Measurements from ENCODE around the gene PARK7.

PARK7 gene

DNA sequence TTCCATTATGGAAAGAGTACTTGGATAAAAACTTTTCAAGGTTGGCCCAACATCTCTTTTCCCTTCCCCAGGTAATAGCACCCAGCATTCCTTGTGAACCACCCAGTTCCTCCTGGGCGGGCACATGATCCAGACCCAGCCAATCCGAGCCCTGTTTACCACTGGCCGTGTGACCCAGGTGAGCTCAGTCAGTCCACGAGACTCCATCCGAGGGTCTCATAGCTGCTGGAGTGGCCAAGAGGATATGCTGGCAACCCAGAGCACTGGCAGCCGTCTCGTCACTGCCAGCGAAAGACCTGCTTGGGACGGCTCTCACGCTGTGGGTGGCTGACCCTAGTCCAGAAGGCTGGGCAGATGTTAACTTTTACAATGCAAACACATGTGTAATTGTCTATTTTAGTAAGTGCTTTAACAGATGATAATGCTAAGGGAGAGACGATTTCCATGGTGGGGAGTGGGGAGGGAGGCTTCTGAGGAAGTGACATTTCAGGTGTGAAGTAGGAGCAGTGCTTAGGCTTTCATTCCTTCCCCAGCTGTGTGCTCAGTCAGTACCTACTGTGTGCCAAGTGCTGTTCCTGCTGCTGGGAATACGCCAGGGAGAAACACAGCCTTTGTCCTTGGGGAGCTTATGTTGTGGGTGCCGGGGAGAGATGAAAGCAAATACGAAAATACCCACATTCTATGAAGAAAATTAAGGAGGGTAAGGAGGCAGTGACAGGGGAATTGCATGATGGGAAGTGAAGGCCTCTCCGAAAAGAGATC is 24.5 kb downstream of the PARK7 start:
- no peak for DNase-seq

DNA sequence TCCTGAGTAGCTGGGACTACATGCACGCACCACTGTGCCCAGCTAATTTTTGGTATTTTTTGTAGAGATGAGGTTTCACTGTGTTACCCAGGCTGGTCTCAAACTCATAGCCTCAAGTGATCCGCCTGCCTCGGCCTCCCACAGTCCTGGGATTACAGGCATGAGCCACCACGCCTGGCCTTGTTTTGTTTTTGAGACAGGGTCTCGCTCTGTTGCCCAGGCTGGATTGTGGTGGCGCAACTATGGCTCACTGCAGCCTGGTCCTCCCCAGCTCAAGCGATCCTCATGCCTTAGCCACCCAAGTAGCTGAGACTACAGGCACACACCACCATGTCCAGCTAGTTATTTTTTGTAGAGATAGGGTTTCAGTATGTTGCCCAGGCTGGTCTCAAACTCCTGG is 26.0 kb downstream of the PARK7 start:
- no peak for DNase-seq

DNA sequence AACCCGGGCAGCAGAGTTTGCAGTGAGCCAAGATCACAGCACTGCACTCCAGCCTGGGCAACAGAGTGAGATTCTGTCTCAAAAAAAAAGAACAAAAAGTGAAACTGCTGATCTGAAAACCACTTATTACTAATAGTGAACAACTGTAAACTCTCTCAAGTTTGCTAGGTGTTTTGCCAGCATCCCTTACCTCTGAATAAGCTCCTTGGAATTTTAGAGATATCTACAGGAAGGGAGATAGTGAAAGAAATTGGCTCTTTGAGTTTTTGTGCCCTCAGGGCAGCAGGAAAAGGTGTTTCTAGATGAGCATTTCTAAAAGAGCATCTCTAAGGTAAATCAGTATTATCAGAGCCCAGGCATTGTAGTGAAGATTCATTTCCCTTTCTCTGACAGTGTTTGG is 27.1 kb downstream of the PARK7 start:
- no peak for DNase-seq

DNA sequence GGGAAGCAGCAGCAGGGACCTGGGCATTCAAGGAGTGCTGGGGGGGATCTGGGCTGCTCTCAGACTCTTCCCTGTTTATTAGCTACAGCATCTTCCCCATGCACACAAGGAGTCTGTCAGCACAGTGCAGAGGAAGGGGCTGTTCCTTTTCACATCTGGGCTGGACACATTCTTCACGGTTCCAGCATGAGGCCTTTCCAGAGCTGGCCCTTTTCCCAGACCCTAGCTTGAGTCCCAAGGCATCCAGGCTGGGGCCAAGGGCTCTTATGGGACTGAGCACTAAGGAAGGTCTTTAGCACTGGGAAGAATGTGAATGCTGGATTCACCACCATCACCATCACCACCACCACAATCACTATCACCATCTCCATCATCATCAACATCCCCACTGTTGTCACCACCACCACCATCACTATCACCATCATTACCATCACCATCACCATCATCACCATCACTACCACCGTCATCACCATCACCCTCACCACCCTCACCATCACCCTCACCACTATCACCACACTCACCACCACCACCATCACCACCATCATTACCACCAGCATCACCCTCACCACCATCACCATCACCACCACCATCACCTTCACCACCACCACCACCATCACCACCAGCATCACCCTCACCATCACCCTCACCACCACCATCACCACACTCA is 28.4 kb downstream of the PARK7 start:
- no peak for DNase-seq

DNA sequence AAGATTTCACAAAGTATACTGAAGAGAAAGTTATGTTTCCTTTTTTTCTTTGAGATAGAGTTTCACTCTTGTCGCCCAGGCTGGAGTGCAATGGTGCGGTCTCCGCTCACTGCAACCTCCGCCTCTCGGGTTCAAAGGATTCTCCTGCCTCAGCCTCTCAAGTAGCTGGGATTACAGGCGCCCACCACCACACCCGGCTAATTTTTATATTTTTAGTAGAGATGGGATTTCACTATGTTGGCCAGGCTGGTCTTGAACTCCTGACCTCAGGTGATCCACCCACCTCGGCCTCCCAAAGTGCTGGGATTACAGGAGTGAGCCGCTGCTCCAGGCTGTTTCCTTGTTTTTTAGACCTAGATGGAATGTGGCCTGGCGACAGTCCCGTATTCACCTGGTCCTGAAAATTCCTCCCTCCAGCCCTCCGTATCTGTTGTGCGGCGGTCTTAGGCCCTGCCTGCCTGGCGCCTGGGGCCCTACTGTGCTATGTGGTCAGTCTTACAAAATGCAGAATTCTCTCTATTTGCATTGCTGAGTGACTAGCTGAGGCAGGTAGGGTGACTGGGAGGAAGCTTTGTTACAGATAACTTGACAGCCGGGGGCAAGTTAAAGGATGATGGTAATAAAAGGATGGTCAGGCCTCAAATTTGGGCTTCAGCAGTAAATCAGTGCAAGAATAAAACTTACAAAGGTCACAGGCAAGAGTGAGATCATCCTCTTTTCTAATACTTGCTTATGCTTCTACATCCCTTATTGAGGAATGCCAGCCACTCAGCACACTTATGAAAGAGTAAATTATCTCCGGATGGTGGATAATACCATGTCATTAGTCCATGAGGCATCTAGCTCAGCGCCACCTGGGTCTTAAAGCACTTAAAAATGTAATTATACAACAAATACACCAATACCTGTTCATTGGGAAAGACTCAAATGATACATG is 30.3 kb downstream of the PARK7 start:
- DNase-seq: no peak

DNA sequence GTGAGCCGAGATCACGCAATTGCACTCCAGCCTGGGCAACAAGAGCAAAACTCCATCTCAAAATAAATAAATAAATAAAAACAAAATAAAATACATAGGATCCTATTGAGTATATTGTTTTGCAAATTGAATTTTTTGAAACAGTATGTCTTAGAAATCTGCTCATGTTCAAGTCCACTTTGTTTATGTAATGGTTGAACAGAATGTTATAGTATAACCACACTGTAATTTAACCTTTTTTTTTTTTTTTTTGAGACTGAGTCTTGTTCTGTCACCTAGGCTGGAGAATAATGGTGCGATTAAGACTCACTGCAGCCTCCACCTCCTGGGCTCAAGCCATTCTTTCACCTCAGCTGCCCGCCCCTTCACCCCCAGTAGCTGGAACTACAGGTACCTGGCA is 31.4 kb downstream of the PARK7 start:
- no peak for DNase-seq

DNA sequence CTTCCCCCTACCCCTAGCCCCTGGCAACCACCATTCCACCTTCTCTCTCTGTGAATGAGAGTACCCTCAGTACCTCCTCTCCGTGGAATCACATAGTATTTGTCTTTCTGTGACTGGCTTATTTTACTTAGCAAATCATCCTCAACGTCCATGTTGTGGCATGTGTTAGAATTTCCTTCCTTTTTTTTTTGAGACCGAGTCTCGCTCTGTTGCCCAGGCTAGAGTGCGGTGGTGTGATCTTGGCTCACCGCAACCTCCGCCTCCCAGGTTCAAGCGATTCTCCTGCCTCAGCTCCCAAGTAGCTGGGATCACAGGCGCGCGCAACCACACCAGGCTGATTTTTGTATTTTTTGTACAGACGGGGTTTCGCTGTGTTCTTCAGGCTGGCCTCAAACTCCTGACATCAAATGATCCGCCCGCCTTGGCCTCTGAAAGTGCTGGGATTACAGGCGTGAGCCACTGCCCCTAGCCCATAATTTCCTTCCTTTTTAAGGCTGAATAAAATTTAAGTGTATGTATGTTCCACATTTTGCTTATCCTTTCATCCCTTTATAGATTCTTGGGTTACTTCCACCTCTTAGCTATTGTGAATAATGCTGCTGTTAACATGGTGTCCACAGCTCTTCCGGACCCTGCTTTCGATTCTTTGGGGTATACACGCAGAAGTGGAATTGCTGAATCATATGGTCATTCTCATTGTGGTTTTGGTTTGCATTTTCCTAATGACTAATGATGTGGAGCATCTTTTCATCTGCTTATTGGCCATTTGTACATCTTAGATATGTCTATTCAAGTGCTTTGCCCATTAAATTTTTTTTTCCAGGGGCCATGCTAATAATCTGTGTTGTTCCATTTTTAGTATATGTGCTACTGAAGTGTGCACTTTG is 32.3 kb downstream of the PARK7 start:
- no peak for DNase-seq

DNA sequence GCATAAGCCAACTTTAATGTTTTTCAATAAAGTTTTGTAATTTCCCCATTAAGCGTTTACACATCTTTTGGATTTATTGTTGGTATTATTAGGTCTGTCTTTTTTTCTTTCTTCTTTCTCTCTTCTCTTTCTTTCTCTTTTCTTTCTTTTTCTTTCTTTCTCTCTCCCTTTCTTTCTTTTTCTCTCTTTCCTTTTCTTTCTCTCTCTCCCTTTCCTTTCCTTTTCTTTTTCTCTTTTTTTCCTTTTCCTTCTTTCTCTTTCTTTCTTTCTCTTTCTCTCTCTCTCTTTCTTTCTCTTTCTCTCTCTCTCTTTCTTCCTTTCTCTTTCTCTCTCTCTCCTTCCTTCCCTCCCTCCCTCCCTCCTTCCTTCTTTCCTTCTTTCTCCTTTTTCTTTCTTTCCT is 33.3 kb downstream of the PARK7 start:
- no peak for DNase-seq

DNA sequence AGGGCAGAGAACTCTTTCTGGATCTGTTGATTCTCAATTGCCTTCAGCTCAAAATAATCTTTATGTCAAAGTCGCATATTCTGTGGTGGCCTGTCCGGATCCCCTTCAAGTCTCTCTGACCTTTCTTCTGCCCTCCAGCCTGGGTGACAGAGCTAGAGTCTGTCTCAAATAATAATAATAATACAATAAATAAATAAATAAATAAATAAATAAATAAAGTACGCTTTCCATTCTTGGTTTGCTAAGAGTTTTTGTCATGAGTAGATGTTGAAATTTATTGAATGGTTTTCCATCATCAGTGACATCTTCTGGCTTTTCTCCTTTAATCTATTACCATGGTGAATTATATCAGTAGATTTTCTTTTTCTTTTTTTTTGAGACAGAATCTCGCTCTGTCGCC is 33.9 kb downstream of the PARK7 start:
- DNase-seq: no peak

DNA sequence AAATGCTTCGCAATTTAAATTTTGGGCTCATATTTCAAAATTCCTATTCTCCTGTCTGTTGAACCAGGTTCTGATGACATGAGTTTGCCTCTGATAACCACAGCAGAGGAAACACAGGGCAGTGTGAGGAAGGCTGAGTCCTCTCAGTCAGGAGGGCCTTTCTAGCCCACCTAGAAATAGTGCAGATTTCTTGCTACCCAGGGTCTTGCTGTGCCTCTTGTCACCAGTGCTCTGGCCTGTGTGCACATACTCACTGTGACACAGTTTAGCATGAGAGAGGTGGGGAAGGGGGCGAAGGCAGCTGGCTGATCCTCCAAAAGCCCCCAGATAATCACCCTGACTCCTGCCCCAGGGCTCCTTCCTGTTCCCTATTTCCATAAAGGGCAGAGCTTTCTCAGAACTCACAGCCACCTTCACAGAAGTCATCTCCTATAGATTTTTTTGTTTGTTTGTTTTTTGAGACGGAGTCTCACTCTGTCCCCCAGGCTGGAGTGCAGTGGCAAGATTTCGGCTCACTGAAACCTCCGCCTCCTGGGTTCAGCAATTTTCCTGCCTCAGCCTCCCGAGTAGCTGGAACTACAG is 40.9 kb downstream of the PARK7 start:
- DNase-seq: no peak

DNA sequence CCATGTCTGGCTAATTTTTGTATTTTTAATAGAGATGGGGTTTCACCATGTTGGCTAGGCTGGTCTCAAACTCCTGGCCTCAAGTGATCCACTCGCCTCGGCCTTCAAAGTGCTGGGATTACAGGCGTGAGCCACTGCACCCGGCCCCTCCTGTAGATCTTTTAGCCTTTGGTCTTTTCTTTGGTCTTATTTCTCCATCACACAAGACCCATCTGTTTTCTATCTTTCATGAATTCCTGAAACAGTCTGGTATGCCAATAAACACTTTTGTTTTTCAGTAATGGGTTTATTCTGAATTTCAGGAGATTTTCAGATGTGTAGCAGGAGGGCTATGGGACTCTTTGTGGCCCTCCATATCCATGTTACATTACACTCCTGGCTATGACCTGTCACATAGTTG is 41.4 kb downstream of the PARK7 start:
- no peak for DNase-seq

DNA sequence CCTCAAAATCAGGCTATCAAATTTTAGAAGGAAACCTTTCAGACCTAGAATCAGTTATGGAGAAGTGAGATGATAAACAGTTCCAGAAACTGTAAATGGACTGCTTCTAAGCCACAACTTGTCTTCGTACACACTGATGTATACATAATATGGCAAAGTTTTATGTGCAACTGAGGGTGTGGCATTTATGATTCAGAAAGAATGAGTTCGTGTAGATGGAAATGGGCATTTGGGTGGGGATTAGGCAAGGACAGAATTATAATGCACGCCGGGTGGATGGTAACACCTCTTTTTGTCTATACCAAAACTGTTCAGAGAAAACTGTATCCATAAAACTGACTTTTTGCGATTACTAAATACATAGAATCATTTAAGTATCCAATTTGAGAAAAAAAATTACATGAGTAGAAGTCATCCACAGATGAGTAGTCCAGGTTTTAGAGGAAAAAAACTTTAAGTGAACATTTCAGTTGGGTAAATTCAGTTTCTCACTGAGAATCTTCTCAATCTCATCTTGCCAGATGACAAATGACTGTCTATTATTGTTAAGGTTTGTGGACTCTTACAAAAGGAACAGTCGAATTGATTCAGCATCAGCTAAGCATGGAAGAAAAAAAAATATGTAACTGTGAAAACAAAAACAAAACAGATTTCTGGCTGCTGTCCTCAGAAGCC is 42.1 kb downstream of the PARK7 start:
- DNase-seq: no peak

DNA sequence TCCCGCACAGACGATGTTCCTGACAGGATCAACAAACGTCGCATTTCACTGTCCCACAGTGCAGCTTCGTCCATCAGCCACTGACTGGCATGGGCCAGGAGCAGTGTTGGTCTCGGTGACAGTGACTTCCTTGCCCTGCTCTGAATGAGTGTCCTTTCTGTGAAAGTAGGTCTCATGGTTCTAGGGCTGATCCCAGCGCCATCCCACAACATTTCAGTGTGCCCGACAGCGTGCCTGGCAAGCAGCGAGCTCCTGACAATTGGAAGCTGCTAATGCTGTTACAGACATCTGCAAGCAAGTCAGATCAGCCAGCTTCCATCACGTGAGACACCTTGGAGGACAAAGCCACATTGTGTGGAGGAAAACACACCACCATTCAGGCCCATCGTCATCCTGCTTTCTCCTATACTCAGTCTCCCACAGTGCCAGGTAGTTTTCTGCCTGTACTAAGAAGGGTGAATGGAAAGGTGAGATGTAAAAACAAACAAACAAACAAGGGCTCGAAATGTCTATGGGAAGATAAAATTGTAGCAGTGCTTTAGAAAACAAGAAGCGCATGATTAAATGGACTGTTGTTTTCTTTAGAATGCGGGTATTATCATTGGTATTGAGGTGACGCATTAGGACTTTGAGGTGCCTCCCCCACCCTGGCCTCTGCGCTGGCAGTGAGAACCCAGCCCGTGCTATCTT is 42.7 kb downstream of the PARK7 start:
- DNase-seq: no peak

DNA sequence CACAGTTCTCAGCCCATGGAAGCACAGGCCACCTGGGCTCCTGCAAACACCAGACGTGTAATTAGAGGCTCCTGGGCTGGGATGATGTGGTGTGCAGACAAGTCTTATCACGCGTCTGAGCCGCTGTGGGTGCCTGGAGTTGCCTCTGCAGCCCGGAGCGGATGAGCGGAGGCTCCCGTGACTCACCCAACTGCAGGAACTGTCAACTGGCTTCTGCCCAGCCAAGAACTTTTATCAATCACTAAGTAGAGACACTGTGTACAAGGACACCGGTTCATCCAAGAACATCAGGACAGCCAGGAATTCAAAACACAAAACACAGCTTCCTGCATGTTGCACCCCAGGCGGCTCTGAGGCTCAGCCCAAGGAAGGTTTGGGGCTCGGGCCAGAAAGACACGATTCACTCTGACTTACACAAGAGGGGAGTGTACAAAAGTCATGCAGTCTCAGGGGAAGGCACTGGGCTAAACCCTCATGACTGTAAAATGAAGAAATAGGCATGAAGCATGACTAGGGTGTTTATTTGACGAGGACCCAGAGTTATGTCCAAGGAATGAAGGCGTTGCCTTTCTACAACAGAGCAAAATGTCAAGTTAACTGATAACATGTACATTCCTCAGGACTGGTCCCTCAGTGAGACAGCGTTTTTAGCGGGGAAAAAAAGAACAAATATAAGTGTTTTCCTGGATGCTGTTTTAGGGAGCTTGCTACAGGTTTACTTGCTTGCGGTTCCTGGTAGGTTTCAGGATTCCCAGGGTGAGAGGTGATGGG is 43.5 kb downstream of the PARK7 start:
- DNase-seq: no peak

DNA sequence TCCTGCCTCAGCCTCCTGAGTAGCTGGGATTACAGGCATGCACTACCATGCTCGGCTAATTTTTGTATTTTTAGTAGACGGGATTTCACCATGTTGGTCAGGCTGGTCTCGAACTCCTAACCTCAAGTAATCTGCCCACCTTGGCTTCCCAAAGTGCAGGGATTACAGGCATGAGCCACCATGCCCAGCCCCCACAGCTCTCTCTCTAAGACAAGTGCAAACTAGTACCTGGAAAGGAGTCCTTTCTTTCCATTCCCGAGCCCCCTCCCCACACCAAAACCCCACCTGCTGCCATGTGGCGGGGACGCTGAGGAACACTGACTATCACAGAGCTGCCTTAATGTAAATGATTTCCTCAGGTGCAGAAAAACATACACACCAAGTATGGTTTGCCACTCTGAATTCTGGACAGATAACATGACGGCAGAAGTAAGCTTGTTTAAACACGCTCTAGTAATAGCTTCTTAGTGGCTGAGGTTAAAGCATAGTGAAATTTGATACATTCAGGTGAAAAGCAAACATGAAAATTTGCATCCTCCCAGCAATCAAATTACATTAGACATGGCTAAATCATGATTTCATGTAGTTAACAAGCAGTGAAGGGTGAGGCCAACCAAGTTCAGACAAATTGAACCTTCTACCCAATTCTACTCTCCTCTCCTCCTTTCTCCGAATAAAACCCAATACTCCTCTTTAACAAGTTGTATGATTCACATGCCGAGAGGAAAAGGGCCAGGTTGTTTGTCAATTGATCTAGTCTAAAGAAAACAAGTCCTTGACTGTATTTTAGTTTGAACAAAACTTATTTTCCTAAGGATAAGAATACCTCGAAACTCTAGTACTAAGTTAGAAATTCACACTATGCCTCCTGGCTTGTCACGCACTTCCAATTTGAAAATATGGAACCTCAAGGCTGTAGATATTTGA is 44.8 kb downstream of the PARK7 start:
- no peak for DNase-seq

DNA sequence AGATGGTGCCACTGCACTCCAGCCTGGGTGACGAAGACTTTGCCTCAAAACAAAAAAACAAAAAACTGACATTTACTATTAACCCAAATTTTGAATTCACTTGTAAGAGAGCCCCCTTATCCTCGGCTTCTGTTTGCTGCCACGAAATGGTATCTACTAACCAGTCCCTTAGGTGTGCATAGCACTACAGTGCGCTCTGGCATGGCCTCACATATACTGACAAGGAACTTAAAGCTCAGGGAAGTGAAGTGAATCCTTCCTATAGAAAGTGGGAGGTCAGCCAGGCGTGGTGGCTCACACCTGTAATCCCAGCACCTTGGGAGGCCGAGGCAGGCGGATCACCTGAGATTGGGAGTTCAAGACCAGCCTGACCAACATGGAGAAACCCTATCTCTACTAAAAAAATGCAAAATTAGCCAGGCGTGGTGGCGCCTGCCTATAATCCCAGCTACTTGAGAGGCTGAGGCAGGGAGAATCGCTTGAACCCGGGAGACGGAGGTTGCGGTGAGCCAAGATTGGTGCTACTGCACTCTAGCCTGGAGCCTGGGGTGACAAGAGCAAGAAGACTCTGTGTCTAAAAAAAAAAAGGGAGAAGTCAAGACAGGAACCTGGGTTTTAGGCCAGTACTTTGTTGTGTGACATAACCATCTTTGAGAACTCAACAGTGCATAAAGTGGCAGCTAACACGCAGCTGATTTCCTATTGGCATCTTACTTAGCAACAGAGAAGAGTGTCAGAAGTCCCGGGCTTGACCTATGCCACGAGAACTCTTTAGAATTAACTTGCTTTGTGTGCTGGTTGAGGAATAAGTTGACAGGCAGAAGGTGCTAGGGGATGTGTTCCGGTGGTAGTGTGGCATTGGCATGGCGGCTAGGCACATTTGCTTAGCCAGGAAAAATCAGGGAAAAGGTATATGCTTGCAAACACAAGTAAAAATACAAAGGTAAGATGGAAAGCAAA is 47.8 kb downstream of the PARK7 start:
- DNase-seq: no peak

DNA sequence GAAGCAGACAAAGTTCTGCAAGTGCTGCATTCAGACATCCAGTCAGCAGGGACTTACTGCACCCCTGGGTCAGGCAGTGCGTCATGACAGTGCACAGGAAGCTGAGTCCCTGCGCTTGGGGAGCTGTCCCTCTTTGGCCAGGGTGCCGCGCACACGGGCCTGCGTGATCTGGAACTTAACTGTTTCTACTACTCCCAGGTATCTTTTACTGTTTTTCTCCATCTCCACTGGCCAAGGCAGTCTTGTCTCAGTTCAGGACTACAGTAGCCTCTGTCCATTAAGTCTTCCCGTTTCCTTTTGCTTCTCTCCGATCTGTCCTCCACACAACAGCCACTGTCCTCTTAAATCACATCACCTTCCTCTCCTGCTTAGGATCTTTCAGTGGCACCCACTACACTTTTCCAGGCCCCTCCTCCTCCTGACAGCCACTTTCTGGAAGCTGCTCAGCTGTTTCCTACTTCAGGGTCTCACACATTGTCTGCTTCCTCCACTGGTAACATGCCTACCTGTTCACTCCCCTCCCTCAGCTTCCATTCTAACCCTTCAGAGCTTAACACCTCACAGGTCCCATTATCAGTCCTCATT is 48.7 kb downstream of the PARK7 start:
- no peak for DNase-seq

Data from CD4-positive, alpha-beta T cell treated with Interleukin-17A for 4 hours (primary cell).